HEK293 (cell line): ENCODE data around the gene RPS25.

Experiments
- CTCF ChIA-PET: fragments of 350-600 bp; formaldehyde crosslinking; extraction: SDS; loops from one replicate; lab custom pipeline; 2021; ENCODE audit warnings: antibody characterized with exemption; lab: Yijun Ruan, JAX
- POLR2A ChIA-PET: fragments of 300-600 bp; formaldehyde crosslinking; extraction: SDS; loops from one replicate; lab custom pipeline; 2020; ENCODE audit warnings: antibody characterized with exemption, inconsistent platforms; lab: Yijun Ruan, JAX
- H3K27ac ChIP-seq: fragments of 200-500 bp; sonication (Bioruptor generic); 2 replicates; pipeline ENCODE4 v1.5.1; 2014; ENCODE audit warnings: low read depth, low read length, control low read depth, inconsistent platforms; ENCODE audit errors: extremely low read depth
- H3K36me3 ChIP-seq, 2 experiments: fragments of 200-500 bp in 1 of 2; sonication (Bioruptor generic) in 1 of 2; 1 replicate in 1 of 2; 2 replicates in 1 of 2; pipeline ENCODE4 v1.5.1; 2014 to 2017; ENCODE audit warnings: inconsistent platforms in 2 of 2, low read length in 2 of 2; ENCODE audit not compliant: control insufficient read depth in 2 of 2, insufficient read depth in 1 of 2
- H3K4me1 ChIP-seq: fragments of 200-500 bp; sonication (Bioruptor generic); 2 replicates; pipeline ENCODE4 v1.5.1; 2014; ENCODE audit warnings: mild to moderate bottlenecking, low read length, inconsistent platforms; ENCODE audit not compliant: control insufficient read depth, insufficient read depth
- H3K4me3 ChIP-seq: 2 replicates; pipeline ENCODE4 v1.5.1; 2011; ENCODE audit warnings: low read depth, mild to moderate bottlenecking, control low read depth, low read length, moderate library complexity
- H3K9me3 ChIP-seq: fragments of 200-500 bp; sonication (Bioruptor generic); 2 replicates; pipeline ENCODE4 v1.5.1; 2014; ENCODE audit warnings: low read depth, low read length, inconsistent platforms; ENCODE audit not compliant: control insufficient read depth, insufficient read depth
- EGR2 ChIP-seq: fragments of 450-650 bp; formaldehyde crosslinking; IDR thresholded peaks from 2 replicates; pipeline ENCODE4 v1.5.1; 2016; ENCODE audit warnings: low read depth, missing biosample characterization, missing genetic modification characterization
- ZBTB20 ChIP-seq: fragments of 450-650 bp; formaldehyde crosslinking; IDR thresholded peaks from 2 replicates; pipeline ENCODE4 v1.5.1; 2016; ENCODE audit warnings: missing biosample characterization, missing genetic modification characterization
- ZNF121 ChIP-seq: fragments of 450-650 bp; formaldehyde crosslinking; IDR thresholded peaks from 2 replicates; pipeline ENCODE4 v1.5.1; 2016; ENCODE audit warnings: missing biosample characterization, missing genetic modification characterization
- ZNF138 ChIP-seq: fragments of 450-650 bp; formaldehyde crosslinking; IDR thresholded peaks from 2 replicates; pipeline ENCODE4 v1.5.1; 2016; ENCODE audit warnings: missing biosample characterization, missing genetic modification characterization, borderline replicate concordance
- ZNF350 ChIP-seq: fragments of 450-650 bp; formaldehyde crosslinking; IDR thresholded peaks from 2 replicates; pipeline ENCODE4 v1.5.0; 2017; ENCODE audit warnings: missing biosample characterization, mild to moderate bottlenecking, missing genetic modification characterization
- ZNF394 ChIP-seq: fragments of 450-650 bp; formaldehyde crosslinking; IDR thresholded peaks from 2 replicates; pipeline ENCODE4 v1.5.1; 2016; ENCODE audit warnings: missing biosample characterization, missing genetic modification characterization, mild to moderate bottlenecking, moderate library complexity, borderline replicate concordance
- ZNF521 ChIP-seq: fragments of 450-650 bp; formaldehyde crosslinking; IDR thresholded peaks from 2 replicates; pipeline ENCODE4 v1.5.1; 2017; ENCODE audit warnings: missing biosample characterization, mild to moderate bottlenecking, missing genetic modification characterization
- ZNF549 ChIP-seq: fragments of 450-650 bp; IDR thresholded peaks from 2 replicates; pipeline ENCODE4 v1.5.1; 2018; ENCODE audit warnings: missing biosample characterization, missing genetic modification characterization, mild to moderate bottlenecking, inconsistent platforms, moderate library complexity
- ZNF654 ChIP-seq: fragments of 450-650 bp; formaldehyde crosslinking; IDR thresholded peaks from 2 replicates; pipeline ENCODE4 v1.5.1; 2016; ENCODE audit warnings: low read depth, missing biosample characterization, missing genetic modification characterization
- ZNF843 ChIP-seq: fragments of 450-650 bp; formaldehyde crosslinking; IDR thresholded peaks from 2 replicates; pipeline ENCODE4 v1.5.1; 2016; ENCODE audit warnings: missing biosample characterization, missing genetic modification characterization
- TF ChIP-seq, protein P1 (sequence below): fragments of 450-650 bp; formaldehyde crosslinking; IDR thresholded peaks from 2 replicates; pipeline ENCODE4 v1.5.1; 2017; ENCODE audit warnings: missing biosample characterization, missing genetic modification characterization
- TF ChIP-seq, protein P2 (sequence below): fragments of 450-650 bp; formaldehyde crosslinking; IDR thresholded peaks from 2 replicates; pipeline ENCODE4; 2016; ENCODE audit warnings: missing biosample characterization, missing genetic modification characterization
- TF ChIP-seq, protein P3 (sequence below): fragments of 450-650 bp; formaldehyde crosslinking; IDR thresholded peaks from 2 replicates; pipeline ENCODE4 v1.5.1; 2016; ENCODE audit warnings: missing biosample characterization, missing genetic modification characterization, borderline replicate concordance

The RPS25 gene

DNA sequence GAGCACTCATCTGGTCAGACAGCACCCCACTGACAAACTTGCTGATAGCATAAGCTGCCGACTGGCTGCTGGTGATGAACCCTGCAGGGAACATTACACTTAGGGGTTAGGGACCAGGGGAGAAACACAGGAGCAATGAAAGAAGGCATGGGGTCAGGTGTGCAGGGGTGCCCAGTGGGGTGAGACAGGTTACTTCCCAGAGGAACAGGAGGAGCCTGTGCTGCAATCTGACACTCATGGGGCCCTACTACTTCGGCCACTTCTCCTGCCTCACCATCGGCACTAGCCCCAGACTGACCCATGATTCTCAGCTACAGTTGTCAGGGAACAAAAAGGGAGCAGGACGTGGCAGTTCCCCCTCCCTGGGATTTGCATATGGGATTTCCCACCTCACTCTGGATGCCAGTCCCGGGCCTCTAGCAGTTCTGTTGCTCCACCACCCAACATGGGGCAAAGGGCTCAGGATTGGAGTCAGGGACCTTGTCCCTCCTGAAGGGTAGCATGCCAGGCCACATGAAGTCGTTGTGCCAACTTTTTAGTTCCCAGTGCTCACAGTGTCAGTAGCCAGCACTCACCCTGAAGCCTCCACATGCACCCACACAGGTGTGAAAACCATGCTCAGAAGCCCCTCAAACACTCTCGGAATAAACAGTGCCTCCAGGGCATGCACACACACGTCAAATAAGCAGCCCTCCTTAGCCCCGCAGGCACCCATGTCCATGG is 10.4 kb upstream of the RPS25 start (continued):
- TF ChIP-seq ZNF121 (tag by site-specific recombination) (no peak), ZNF549 (tag by site-specific recombination) (no peak), ZBTB20 (no peak)

DNA sequence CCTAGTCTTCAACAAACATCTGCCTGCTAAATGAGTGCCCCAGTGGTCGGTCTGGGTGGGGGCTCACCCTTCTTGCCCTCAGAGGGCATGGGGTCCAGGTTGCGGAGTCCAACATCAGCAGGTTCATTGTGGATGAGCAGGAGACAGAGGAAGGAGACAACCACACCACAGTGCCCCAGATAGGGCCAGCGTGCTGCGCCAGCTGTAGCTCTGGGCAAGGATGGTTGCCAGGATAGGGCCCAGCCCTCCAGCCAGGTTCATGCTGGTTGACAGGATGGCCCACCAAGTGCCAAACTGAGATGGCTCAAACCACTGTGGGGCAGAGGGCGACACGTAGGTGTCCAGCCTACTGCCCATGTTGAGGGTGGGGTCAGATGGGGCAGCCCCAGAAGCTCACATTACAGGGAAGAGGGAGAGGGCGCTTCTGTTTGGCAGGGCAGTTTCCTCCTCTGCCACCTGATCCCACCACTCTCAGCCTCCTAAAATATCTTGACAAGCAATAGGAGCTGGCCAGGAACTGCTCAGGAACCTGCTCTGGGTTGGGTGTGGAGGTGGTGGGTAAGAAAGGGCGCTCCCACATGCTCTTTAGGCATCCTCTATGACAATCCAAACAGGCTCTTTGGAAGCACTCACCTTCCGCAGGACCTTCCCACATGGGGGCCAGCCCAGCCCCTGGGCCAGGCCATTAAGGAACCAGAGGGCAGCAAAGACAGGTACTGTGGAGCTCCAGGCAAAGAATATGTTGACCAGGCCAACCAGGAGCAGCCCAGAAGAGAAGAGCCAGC is 9.6 kb upstream of the RPS25 start:
- TF ChIP-seq ZNF654 (tag by site-specific recombination) (no peak), EGR2 (tag by site-specific recombination) (peak; percentile 7; the same call in 1 of the 2 replicates), ZNF843 (no peak)
- TF ChIP-seq, protein P1, sequence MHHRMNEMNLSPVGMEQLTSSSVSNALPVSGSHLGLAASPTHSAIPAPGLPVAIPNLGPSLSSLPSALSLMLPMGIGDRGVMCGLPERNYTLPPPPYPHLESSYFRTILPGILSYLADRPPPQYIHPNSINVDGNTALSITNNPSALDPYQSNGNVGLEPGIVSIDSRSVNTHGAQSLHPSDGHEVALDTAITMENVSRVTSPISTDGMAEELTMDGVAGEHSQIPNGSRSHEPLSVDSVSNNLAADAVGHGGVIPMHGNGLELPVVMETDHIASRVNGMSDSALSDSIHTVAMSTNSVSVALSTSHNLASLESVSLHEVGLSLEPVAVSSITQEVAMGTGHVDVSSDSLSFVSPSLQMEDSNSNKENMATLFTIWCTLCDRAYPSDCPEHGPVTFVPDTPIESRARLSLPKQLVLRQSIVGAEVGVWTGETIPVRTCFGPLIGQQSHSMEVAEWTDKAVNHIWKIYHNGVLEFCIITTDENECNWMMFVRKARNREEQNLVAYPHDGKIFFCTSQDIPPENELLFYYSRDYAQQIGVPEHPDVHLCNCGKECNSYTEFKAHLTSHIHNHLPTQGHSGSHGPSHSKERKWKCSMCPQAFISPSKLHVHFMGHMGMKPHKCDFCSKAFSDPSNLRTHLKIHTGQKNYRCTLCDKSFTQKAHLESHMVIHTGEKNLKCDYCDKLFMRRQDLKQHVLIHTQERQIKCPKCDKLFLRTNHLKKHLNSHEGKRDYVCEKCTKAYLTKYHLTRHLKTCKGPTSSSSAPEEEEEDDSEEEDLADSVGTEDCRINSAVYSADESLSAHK = no peak
- CTCF ChIA-PET = interaction anchor here (0.6 kb wide), 3 partner anchors 24 to 281 kb away, joined by 3 read pairs; no protein-coding TSS in a partner anchor
- Histone ChIP-seq H3K36me3 (peaks cover 0 to 64% of the 10 kb centered on the region in 2 experiments; a peak in 2 of 3 replicates), H3K4me1 (no peaks in the 10 kb centered on the region), H3K9me3 (no peaks in the 10 kb centered on the region), H3K27ac (no peak overlapping the region), H3K4me3 (no peak overlapping the region)
- POLR2A ChIA-PET = interaction anchor here (0.5 to 1.7 kb wide), 4 partner anchors 9 to 20 kb away, joined by 3 to 5 read pairs (median 3); partner anchors contain the start of genes RPS25 and TRAPPC4

DNA sequence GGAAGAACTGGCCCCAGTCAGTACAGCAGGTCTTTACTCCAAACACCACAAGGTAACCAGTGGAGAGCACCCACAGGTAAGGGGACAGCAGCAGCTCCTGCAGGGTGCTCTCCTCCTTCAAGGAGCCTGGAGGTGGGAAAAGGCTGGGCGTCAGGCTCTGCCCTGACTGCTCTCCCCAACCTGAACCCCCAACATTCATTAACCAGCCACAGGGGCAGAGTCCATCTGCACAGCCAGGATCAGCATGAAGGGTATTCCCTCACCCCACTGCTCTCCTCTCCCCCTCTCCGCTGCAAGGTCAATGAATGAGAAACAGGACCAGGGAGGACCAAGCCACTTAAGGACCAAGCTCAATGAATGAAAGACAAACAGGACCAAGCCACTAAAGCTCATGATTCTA is 8.8 kb upstream of the RPS25 start:
- TF ChIP-seq ZNF394 (no peak), ZNF138 (tag by site-specific recombination) (no peak), ZNF521 (no peak), ZNF350 (tag by site-specific recombination) (no peak)
- TF ChIP-seq, protein P2, sequence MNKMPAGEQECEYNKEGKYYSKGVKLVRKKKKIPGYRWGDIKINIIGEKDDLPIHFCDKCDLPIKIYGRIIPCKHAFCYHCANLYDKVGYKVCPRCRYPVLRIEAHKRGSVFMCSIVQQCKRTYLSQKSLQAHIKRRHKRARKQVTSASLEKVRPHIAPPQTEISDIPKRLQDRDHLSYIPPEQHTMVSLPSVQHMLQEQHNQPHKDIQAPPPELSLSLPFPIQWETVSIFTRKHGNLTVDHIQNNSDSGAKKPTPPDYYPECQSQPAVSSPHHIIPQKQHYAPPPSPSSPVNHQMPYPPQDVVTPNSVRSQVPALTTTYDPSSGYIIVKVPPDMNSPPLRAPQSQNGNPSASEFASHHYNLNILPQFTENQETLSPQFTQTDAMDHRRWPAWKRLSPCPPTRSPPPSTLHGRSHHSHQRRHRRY (tag by site-specific recombination) = no peak
- TF ChIP-seq, protein P3, sequence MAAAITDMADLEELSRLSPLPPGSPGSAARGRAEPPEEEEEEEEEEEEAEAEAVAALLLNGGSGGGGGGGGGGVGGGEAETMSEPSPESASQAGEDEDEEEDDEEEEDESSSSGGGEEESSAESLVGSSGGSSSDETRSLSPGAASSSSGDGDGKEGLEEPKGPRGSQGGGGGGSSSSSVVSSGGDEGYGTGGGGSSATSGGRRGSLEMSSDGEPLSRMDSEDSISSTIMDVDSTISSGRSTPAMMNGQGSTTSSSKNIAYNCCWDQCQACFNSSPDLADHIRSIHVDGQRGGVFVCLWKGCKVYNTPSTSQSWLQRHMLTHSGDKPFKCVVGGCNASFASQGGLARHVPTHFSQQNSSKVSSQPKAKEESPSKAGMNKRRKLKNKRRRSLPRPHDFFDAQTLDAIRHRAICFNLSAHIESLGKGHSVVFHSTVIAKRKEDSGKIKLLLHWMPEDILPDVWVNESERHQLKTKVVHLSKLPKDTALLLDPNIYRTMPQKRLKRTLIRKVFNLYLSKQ (tag by site-specific recombination) = no peak
- no peaks in the 10 kb centered on the region for H3K4me1 ChIP-seq
- no peak overlapping the region for H3K4me3 ChIP-seq
- no peak overlapping the region for H3K27ac ChIP-seq
- no peaks in the 10 kb centered on the region for H3K9me3 ChIP-seq
- POLR2A ChIA-PET = interaction anchor here (0.5 to 1.7 kb wide), 5 partner anchors 11 to 202 kb away, joined by 3 to 4 read pairs (median 3); no protein-coding TSS in a partner anchor
- CTCF ChIA-PET = no interaction called here
- peaks cover 0 to 72% of the 10 kb centered on the region in 2 experiments; a peak in 2 of 3 replicates for H3K36me3 ChIP-seq
